Non-pigmented ciliary epithelial cell (primary cell): ENCODE results near the gene IRF4.

Source experiments
- DNase-seq: peaks from one replicate; pipeline ENCODE4 v3.0.0-alpha.2; 2010; ENCODE audit warnings: low read depth

The IRF4 gene

GRCh38 chr6:444653-445275, 53.2 kb downstream of the IRF4 start:
- DNase-seq, result no peak

DNA sequence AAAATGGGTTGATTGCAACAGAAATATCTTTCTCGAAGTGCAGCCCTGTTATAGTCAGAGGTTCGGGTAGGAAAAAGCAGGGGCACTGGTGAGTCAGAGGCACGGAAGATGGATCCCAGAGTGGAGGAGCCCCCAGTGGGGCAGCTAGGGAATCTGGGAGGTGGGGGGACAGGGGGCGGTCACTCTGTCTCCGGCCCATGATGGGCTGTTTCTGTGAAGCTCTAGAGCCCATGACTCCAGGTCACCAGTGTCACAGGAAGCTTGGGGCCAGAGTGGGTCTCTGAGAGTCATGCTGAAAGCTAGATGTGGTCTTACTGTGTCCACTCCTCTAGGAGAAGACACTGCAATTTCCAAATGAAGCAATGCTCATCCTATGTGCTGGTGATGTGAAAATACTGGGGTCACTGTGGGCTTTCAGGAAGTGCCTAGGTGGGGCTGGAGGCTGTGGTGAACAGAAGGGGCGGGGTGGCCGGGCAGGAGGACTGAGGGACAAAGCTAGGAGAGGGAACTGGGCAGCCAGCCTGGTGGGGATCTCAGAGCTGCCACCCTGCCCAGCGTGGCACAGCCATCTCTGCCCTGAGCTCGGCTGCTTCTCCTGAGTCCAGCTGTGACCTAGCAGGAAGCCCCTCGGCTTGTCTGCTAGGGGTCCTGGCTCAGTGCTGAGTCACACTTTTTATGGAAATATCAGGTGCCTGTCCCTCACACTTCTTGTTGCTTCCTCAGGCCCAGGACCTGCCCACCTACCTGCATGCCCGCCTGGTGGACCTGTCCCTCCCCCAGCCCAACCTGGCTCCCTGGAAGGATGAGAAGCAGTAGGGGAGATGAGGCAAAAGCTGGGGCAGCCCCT, 54.2 kb downstream of the IRF4 start:
- no peak for DNase-seq

- DNase-seq, result no peak
Observed at GRCh38 chr6:446418-447366, 55.1 kb downstream of the IRF4 start.

GRCh38 chr6:447381-448165, 56.0 kb downstream of the IRF4 start:
- DNase-seq, result no peak

DNA sequence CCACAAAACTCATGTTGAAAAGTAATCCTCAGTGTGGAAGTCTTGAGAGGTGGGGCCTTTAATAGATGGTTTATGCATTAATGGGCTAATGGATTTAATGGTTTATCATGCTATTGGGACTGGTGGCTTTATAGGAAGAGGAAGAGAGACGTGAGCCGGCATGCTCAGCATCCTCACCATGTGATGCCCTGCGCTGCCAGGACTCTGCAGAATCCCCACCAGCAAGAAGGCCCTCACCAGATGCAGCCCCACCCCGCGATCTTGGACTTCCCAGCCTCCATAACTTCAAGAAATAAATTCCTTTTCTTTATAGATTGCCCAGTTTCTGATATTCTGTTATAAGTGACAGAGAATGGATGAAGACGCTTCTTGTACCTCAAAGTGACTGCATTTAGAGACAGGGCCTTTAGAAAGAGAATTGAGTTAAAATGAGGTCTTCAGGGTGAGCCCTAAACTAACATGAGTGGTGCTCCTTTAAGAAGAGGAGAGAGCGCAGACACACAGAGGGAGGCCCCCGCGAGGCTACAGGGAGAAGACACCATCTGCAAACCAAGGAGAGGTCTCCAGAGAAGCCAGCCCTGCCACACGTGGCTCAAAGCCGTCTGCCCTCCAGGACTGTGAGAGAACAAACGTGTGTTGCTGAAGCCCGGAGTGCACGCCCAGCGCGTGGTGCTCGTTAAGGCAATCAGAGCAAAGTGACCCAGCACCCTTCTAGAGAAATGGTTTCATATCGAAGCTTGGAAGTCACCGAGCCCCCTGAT, 56.9 kb downstream of the IRF4 start:
- DNase-seq, result no peak

DNA sequence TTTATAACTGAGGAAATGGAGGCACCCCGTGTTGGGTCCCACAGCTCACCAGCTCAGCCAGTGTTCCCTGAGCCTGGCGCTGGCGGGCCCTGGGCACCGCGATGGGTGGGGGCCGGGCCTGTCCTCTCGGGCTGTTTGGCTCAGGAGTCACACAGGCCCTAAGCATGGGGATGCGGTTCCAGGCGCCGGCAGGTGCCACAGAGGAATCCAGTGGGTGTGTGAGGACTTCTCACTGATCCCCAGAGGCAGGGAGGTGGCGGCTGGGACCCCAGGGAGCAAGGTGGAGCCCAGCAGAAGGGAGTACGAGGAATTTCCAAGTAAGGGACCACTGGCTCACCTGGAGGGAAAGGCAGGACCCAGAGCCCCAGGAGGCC, 57.5 kb downstream of the IRF4 start:
- no peak for DNase-seq

GRCh38 chr6:449486-450419, 58.2 kb downstream of the IRF4 start:
- DNase-seq, result no peak

GRCh38 chr6:451336-451735, 59.8 kb downstream of the IRF4 start:
- no peak for DNase-seq

DNA sequence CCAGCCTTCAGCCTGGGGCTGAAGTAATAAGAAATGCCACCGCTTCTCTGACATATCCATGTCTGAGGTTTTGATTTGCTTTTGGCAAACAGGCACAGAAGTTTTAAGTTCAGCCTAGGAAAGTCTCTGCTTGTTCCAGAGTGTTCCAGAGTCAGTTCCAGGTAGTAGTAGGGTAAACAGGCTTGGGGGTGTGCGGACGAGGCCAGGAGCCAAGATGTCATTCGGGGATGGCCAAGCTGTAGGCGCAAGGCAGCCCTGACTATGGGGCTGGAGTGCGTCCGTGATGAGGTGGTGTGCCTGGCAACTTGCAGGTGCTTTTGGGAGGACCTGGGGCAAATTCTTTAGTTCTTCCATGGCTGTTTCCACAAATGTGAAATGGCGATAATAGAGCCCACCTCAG, 60.3 kb downstream of the IRF4 start:
- DNase-seq, result no peak

DNA sequence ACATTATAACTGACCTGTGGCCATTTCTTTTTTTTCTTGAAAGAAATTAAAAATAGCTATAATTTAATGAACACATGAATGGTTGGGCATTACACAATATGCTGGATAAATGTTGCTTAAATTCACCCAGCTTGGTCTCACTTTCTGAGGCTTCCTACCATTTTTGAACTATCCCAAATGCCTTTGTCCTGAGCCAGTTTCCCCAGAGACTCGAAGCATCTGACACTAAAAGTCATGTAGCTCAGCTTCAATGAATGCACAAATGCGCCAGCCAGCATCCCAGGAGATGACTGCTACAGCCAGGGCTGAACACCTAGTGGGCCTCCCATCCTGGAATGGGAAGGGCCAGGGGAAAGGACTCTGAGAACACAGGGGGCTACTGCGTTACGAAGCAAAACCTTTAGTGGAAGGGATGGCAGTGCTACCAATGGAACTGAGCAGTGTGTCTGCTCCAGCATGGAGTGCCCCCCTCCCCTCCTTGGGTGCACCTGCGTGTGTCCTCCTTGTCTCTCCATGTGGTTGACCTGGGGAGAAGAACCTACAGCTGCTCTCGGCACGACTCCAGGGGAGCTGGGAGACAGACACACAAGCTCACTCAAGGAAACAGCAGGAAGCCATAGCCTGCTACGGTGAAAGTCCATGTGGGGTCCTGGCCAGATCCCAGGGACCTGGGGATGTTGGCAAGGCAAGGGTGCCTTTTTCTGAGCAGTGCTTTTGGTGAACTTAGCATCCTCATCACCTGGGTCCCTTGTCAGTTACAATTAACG, 60.9 kb downstream of the IRF4 start:
- no peak for DNase-seq

GRCh38 chr6:453152-453551, 61.6 kb downstream of the IRF4 start:
- DNase-seq, result no peak

GRCh38 chr6:454148-454991, 62.8 kb downstream of the IRF4 start:
- DNase-seq, result no peak

DNA sequence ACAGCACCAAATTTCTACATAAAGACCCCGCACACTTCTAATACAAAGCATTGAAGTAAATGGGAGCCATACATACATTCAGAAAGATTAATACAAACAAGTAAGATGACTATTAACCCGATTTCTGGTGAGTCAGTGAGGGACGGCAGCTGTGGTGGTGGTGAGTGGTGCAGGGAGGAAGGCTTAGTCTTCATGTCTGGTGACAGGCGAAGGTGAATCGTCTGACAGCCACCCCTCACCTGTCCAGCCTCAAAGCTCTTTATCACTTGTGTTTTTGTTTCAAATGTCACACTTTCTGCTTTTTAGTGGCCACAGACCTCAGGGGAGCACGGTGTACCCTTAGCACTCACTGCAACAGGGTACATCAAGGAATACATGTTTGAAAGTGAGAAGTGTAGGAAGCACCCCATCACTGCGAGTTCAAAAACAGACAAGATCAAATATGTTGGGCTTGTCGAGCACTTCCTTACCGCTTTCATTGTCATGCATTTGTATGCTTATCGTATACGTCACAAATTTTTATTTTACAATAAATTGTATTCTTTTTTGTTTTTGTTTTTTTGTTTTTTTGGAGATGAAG, 63.5 kb downstream of the IRF4 start:
- DNase-seq, result no peak

- no peak for DNase-seq
Observed at GRCh38 chr6:455835-456234, 64.3 kb downstream of the IRF4 start.

DNA sequence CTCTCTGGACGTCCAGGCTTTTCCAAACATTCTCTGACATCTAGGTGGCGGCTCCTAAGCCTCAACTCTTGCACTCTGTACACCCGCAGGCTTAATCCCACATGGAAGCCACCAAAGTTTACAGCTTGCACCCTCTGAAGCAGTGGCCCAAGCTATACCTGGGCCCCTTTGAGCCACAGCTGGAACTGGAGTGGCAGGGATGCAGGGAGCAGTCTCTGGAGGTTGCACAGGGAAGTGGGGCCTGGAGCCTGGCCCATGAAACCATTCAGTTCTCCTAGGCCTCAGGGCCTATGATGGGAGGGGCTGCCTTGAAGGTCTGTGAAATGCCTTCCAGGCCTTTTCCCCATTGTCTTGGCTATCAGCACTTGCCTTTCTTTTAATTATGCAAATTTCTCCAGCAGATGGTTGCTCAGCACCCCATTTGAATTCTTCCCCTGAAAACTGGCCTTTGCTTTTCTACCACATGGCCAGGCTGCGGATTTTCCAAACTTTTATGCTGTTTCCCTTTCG, 64.9 kb downstream of the IRF4 start:
- no peak for DNase-seq

DNA sequence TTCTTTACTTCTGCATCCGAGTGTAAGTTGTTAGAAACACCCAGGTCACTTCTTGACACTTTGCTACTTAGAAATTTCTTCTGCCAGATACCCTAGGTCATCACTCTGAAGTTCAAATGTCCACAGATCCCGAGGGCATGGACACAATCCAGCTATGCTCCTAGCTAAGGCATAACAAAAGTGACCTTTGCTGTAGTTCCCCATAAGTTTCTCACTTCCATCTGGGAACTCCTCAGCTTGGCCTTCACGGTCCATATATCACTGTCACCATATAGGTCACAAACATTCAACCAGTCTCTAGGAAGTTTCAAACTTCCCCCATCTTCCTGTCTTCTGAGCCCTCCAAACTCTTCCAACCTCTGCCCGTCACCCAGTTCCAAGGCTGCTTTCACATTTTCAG, 65.3 kb downstream of the IRF4 start:
- no peak for DNase-seq
